ENCODE measurements around the gene ACP7. TPM values are rescaled to one million over a fixed set of nuclear protein-coding genes. Genes with fewer than 3 reads are reported as not detected.
A peak's percentile ranks its signal among the peaks of the same experiment; 100 is the strongest.

The ACP7 gene
- total and polyA plus RNA-seq, 8 donors = 0.09 to 0.42 (median 0.11) TPM; not detected in 5

DNA sequence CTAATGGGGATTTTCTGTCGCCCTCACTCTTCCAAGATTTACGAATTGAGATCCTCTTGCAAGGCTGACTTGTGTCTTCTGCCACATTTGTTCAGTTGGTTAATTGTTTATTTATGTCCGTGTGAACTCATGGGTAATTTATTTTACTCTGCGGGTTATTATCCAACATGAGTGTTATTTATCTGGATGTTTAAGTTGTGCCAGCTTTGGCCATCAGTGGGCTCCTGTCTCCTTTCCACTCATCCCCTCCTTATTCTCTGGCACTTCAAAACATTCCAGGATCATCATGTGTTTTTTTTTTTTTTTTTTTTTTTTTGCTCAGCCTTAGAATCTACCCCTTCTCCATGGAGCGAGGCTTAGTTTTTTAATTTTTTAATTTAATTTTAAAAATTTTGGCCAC, 19.0 kb downstream of the ACP7 start:
- FAIRE-seq = no peak
- TF ChIP-seq, protein P1, sequence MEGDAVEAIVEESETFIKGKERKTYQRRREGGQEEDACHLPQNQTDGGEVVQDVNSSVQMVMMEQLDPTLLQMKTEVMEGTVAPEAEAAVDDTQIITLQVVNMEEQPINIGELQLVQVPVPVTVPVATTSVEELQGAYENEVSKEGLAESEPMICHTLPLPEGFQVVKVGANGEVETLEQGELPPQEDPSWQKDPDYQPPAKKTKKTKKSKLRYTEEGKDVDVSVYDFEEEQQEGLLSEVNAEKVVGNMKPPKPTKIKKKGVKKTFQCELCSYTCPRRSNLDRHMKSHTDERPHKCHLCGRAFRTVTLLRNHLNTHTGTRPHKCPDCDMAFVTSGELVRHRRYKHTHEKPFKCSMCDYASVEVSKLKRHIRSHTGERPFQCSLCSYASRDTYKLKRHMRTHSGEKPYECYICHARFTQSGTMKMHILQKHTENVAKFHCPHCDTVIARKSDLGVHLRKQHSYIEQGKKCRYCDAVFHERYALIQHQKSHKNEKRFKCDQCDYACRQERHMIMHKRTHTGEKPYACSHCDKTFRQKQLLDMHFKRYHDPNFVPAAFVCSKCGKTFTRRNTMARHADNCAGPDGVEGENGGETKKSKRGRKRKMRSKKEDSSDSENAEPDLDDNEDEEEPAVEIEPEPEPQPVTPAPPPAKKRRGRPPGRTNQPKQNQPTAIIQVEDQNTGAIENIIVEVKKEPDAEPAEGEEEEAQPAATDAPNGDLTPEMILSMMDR (IDR thresholded peaks at IDR 0.05) = no peak
- Histone ChIP-seq H3K27ac (no peak overlapping the region), H3K36me3 (no peaks in the 10 kb centered on the region), H3K9me3 (no peaks in the 10 kb centered on the region), H3K27me3 (peaks cover 0 to 9% (median 0%) of the 10 kb centered on the region in 4 donors), H3K4me1 (no peaks in the 10 kb centered on the region), H3K4me3 (no peak overlapping the region)
- intact Hi-C loops (cut with DNase I) = loop anchor here in 1 of 3 donors (10.0 kb wide), 1 partner anchor 432 kb away; the partner anchor contains the start of gene EID2B
- WGBS, 2 donors = 46 to 67% methylated on average over 5 of the region's 5 CpGs
- no peak for DNase-seq
- ATAC-seq = no peak

DNA sequence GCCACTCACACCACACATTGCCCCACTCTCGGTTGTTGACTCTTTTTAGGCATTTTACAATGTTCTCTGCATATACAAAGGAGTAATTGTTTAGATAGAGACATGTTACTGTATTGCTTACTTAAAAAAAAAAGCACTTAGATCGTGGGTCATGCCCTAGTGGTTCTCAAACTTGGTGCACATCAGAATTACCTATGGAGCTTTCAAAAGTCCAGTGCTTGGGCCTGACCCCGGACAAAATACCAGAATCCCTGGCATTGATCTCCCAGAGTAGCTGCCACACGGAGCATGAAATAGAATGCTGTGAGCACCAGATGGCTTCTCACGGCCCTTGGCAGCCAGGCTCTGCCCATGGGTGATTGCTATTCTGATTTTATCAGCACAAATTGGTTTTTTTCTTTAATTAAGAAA, 20.0 kb downstream of the ACP7 start:
- Histone ChIP-seq H3K4me3 (no peak overlapping the region), H3K27ac (no peak overlapping the region), H3K9me3 (no peaks in the 10 kb centered on the region), H3K4me1 (no peaks in the 10 kb centered on the region), H3K27me3 (no peaks in the 10 kb centered on the region), H3K36me3 (no peaks in the 10 kb centered on the region)
- FAIRE-seq = no peak
- TF ChIP-seq, protein P1 (IDR thresholded peaks at IDR 0.05) = no peak
- WGBS, 2 donors = 32 to 42% methylated on average over 5 of the region's 5 CpGs
- intact Hi-C loops (cut with DNase I) = loop anchor here in 1 of 3 donors (10.0 kb wide), 1 partner anchor 431 kb away; the partner anchor contains the start of gene EID2B
- no peak for DNase-seq
- ATAC-seq = no peak

DNA sequence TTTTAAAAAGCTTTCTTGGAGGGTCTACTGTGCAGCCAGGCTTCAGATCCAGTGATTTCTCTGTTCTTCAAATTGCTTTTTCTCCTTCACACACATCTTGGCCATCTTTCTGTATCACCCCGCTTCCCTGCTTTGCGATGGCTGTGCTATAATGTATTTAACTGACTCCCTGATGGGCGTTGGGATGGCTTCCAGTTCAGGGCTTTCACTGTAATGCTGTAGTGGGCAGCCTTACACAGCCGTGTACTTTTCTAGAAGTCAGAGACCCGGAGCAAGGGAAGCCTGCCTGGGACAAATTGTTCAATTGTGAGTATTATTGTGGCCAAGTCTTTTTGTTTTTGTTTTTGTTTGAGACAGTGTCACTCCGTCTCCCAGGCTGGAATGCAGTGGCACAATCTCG, 22.0 kb downstream of the ACP7 start:
- Histone ChIP-seq H3K27ac (no peak overlapping the region), H3K27me3 (no peaks in the 10 kb centered on the region), H3K9me3 (no peaks in the 10 kb centered on the region), H3K36me3 (no peaks in the 10 kb centered on the region), H3K4me1 (no peaks in the 10 kb centered on the region), H3K4me3 (no peak overlapping the region)
- intact Hi-C loops (cut with DNase I) = loop anchor here in 1 of 3 donors (10.0 kb wide), 1 partner anchor 429 kb away; the partner anchor contains the start of gene EID2B
- DNase-seq = no peak
- ATAC-seq = no peak
- TF ChIP-seq, protein P1 (IDR thresholded peaks at IDR 0.05) = no peak
- WGBS, 2 donors = 56 to 67% methylated on average over 7 of the region's 7 CpGs
- FAIRE-seq = no peak

DNA sequence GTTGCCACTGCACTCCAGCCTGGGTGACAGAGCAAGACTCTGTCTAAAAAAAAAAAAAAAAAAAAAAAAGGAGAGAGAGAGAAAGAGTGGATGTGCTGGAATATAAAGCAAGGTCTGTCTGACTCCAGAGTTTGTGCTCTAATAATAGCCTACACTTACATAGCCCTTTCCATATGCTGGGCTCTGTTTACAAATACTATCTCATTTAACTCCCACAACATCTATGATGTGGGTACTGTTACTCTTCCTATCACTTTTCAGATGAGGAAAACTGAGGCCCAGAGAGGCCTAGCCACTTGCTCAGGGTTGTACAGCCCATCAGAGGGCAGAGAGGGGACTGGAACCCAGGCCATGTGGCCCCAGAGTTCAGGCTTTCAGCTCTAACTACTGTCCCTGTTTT, 25.5 kb downstream of the ACP7 start:
- ATAC-seq = no peak
- no peak for FAIRE-seq
- no peaks in the 10 kb centered on the region for H3K9me3 ChIP-seq
- H3K36me3 ChIP-seq = no peaks in the 10 kb centered on the region
- H3K4me1 ChIP-seq = peaks cover 0 to 4% (median 0%) of the 10 kb centered on the region in 3 donors
- H3K4me3 ChIP-seq = no peak overlapping the region
- H3K27ac ChIP-seq = no peak overlapping the region
- intact Hi-C loops (cut with DNase I) = loop anchor here in 1 of 3 donors (10.0 kb wide), 1 partner anchor 425 kb away; the partner anchor contains the start of gene EID2B
- no peaks in the 10 kb centered on the region for H3K27me3 ChIP-seq
- DNase-seq = no peak
- TF ChIP-seq, protein P1 (IDR thresholded peaks at IDR 0.05) = no peak

DNA sequence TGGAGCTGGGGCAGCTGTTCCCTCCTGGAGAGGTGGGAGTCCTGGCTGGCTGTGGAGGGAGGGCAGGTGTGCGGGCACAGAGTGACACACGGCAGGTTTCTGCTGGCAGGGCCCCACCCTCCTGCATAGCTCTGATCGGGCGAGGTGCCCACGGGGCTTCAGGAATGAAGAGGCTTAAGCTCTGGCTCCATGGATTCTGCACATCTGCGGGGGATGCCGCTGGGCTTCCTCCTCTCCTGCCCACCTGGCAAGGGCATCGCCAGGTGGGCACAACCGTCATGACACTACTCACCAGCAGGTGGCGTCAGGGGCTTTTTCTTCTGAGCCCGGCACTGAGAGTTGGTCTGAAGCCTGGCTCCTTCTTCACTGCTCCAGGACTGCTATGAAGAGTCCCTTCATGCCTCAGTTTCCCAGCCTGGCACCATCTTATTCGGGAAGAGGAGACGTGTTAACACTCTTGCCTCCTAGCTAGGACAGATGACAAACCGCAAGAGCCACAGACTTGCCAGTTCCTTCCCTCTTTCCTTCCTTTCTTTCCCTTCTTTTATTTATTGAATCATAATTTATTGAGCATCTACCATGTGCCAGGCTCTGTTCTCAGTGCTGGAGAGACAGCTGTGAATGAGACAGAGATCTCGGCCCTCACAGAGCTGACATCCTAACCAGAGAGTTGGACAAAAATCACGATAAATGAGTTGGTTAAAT, 26.2 kb downstream of the ACP7 start:
- intact Hi-C loops (cut with DNase I) = no loop called here
- no peaks in the 10 kb centered on the region for H3K36me3 ChIP-seq
- ATAC-seq (peak; percentile 70 to 92 (median 86)), DNase-seq (peak in 5 of 6 donors; percentile 52 to 86 (median 72)), FAIRE-seq (no peak)
- H3K4me3 ChIP-seq = no peak overlapping the region
- no peaks in the 10 kb centered on the region for H3K9me3 ChIP-seq
- no peaks in the 10 kb centered on the region for H3K27me3 ChIP-seq
- WGBS, 2 donors = 22% methylated on average over 15 to 16 of the region's 16 CpGs
- no peak overlapping the region for H3K27ac ChIP-seq
- H3K4me1 ChIP-seq = peaks cover 0 to 4% (median 0%) of the 10 kb centered on the region in 3 donors
- TF ChIP-seq, protein P1 (IDR thresholded peaks at IDR 0.05) = peak; percentile 66 to 78 (median 69)
